Measurements from ENCODE around the gene PRDM1.

PRDM1 gene

GRCh38 chr6:106135911-106136571 is 49.9 kb downstream of the PRDM1 start:
- Histone ChIP-seq H3K9ac (ENCODE audit: low read depth, low read length, poor library complexity, severe bottlenecking) (no peak overlapping the region), H3F3A (ENCODE audit: low read depth) (no peaks in the 10 kb centered on the region), H3K9me2 (replicated peaks; ENCODE audit: low read depth, low read length) (no peaks in the 10 kb centered on the region), H3K27me3 (ENCODE audit: insufficient read depth, low read length, poor library complexity, severe bottlenecking) (no peaks in the 10 kb centered on the region), H3K9me3 (ENCODE audit: insufficient read depth, low read depth, low read length) (no peaks in the 10 kb centered on the region), H3K4me3 (ENCODE audit: low read length, poor library complexity, severe bottlenecking) (no peak overlapping the region), H4K20me1 (ENCODE audit: insufficient read depth, low read length, poor library complexity, severe bottlenecking) (no peaks in the 10 kb centered on the region), H3K4me2 (ENCODE audit: low read depth, low read length, poor library complexity, severe bottlenecking) (no peak overlapping the region), H3K36me3 (ENCODE audit: insufficient read depth, low read length) (no peaks in the 10 kb centered on the region), H3K79me2 (ENCODE audit: insufficient read depth, low read length) (no peaks in the 10 kb centered on the region), H2AFZ (ENCODE audit: low read length) (no peak overlapping the region), H3K4me1 (ENCODE audit: insufficient read depth, low read length, poor library complexity, severe bottlenecking) (peaks cover 6% of the 10 kb centered on the region)
- no peak for TF ChIP-seq CTCF (conservative IDR thresholded peaks at IDR 0.05; ENCODE audit: low read length)
- no peak for TF ChIP-seq EZH2phosphoT487 (IDR thresholded peaks at IDR 0.05; ENCODE audit: borderline replicate concordance)

GRCh38 chr6:106136845-106137244 is 50.7 kb downstream of the PRDM1 start:
- Histone ChIP-seq H3K27me3 (ENCODE audit: insufficient read depth, low read length, poor library complexity, severe bottlenecking) (no peaks in the 10 kb centered on the region), H2AFZ (ENCODE audit: low read length) (no peak overlapping the region), H3K4me1 (ENCODE audit: insufficient read depth, low read length, poor library complexity, severe bottlenecking) (peaks cover 13% of the 10 kb centered on the region), H3K36me3 (ENCODE audit: insufficient read depth, low read length) (no peaks in the 10 kb centered on the region), H3K79me2 (ENCODE audit: insufficient read depth, low read length) (no peaks in the 10 kb centered on the region), H3K4me2 (ENCODE audit: low read depth, low read length, poor library complexity, severe bottlenecking) (no peak overlapping the region), H3K9ac (ENCODE audit: low read depth, low read length, poor library complexity, severe bottlenecking) (no peak overlapping the region), H3F3A (ENCODE audit: low read depth) (peaks cover 3% of the 10 kb centered on the region; the same call in 1 of the 2 replicates), H3K9me2 (replicated peaks; ENCODE audit: low read depth, low read length) (no peaks in the 10 kb centered on the region), H3K4me3 (ENCODE audit: low read length, poor library complexity, severe bottlenecking) (no peak overlapping the region), H3K9me3 (ENCODE audit: insufficient read depth, low read depth, low read length) (no peaks in the 10 kb centered on the region), H4K20me1 (ENCODE audit: insufficient read depth, low read length, poor library complexity, severe bottlenecking) (no peaks in the 10 kb centered on the region)
- TF ChIP-seq EZH2phosphoT487 (IDR thresholded peaks at IDR 0.05; ENCODE audit: borderline replicate concordance) (no peak), CTCF (conservative IDR thresholded peaks at IDR 0.05; ENCODE audit: low read length) (no peak)

- H3K4me2 ChIP-seq (ENCODE audit: low read depth, low read length, poor library complexity, severe bottlenecking): no peak overlapping the region
- H3K4me3 ChIP-seq (ENCODE audit: low read length, poor library complexity, severe bottlenecking): no peak overlapping the region
- H3K9me2 ChIP-seq (replicated peaks; ENCODE audit: low read depth, low read length): no peaks in the 10 kb centered on the region
- H4K20me1 ChIP-seq (ENCODE audit: insufficient read depth, low read length, poor library complexity, severe bottlenecking): no peaks in the 10 kb centered on the region
- TF ChIP-seq CTCF (conservative IDR thresholded peaks at IDR 0.05; ENCODE audit: low read length) (no peak), EZH2phosphoT487 (IDR thresholded peaks at IDR 0.05; ENCODE audit: borderline replicate concordance) (no peak)
- peaks cover 3% of the 10 kb centered on the region; the same call in 1 of the 2 replicates for H3F3A ChIP-seq (ENCODE audit: low read depth)
- no peaks in the 10 kb centered on the region for H3K79me2 ChIP-seq (ENCODE audit: insufficient read depth, low read length)
- no peak overlapping the region for H3K9ac ChIP-seq (ENCODE audit: low read depth, low read length, poor library complexity, severe bottlenecking)
- H2AFZ ChIP-seq (ENCODE audit: low read length): no peak overlapping the region
- no peaks in the 10 kb centered on the region for H3K27me3 ChIP-seq (ENCODE audit: insufficient read depth, low read length, poor library complexity, severe bottlenecking)
- no peaks in the 10 kb centered on the region for H3K9me3 ChIP-seq (ENCODE audit: insufficient read depth, low read depth, low read length)
- H3K36me3 ChIP-seq (ENCODE audit: insufficient read depth, low read length): no peaks in the 10 kb centered on the region
- H3K4me1 ChIP-seq (ENCODE audit: insufficient read depth, low read length, poor library complexity, severe bottlenecking): peaks cover 26% of the 10 kb centered on the region
These were observed 52.0 kb downstream of the PRDM1 start for GRCh38 chr6:106138151-106138550.

Data from Loucy (cell line).